ENCODE data around the gene CNNM3. TPM values are rescaled to one million over a fixed set of nuclear protein-coding genes. Genes with fewer than 3 reads are reported as not detected.

CNNM3 gene
- total RNA-seq, result 10 to 100 TPM; 16.3 to 22.2 TPM

- Mint-ChIP-seq H3K9me3 (no peaks in the 10 kb centered on the region), H3K27me3 (no peaks in the 10 kb centered on the region), H3K4me3 (peak within 1 kb of the TSS; percentile 82), H3K27ac (peak within 1 kb of the TSS; percentile 77), H3K4me1 (ENCODE audit: low read depth) (peaks cover 60% of the 10 kb centered on the region), H3K36me3 (peaks cover 4% of the 10 kb centered on the region)
- intact Hi-C loops (cut with micrococcal nuclease), result loop anchor here (1.0 to 5.0 kb wide), 5 partner anchors 10 to 296 kb away; partner anchors contain the start of genes ANKRD36, ANKRD39 and CNNM4
- ChIA-PET CTCF (interaction anchor here (0.8 to 2.3 kb wide), 18 partner anchors 10 to 296 kb away, joined by 3 to 14 read pairs (median 3); partner anchors contain the start of genes ANKRD36, ANKRD39 and CNNM4), POLR2A (interaction anchor here (0.9 to 3.6 kb wide), 8 partner anchors 14 to 272 kb away, joined by 3 to 17 read pairs (median 4); partner anchors contain the start of genes ANKRD39 and CNNM4)
- peak; percentile 97 for DNase-seq
These were observed at the start of gene CNNM3 for GRCh38 chr2:96816127-96816835. Gene CNNM3, plus strand, starts transcription at chr2:96816268. Its CDS starts 10 bp downstream, at chr2:96816278.

DNA sequence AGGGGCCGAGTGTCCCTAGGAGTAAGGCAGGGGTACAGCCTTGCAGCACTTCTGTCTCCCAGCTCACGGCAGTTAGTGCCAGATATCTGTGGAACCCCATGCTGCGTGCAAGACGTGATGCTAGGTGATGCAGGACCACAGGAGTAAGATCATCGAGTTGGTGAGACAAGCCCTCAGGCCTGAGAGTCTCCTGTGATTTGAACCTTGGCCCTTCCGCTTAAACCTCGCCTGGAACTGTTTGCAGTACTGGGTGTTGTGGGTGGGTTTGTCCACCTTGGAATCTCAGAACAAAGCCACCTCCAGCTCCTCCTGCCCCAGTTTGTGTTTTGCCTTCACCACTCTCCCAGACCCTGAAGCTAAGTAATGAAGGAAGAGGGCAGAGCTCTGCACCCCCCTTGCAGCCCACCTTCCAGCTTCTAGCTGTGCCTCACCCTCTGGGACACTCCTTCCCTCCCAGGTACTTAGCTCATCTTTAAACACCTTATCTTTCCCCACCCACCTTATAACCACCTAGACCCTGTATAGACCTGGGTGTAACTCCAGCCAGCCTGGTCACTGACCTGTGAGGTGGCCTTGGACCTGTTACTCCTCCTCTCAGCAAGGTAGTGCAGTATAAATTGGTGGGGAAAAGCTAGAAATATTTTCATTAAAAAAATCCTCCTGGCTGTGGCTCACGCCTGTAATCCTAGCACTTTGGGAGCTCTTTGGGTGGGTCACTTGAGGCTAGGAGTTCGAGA, 48.8 kb upstream of the CNNM3 start:
- Mint-ChIP-seq H3K4me1 (ENCODE audit: low read depth) (peaks cover 32% of the 10 kb centered on the region), H3K36me3 (no peaks in the 10 kb centered on the region), H3K27ac (no peak overlapping the region), H3K27me3 (no peaks in the 10 kb centered on the region), H3K4me3 (no peak overlapping the region), H3K9me3 (no peaks in the 10 kb centered on the region)
- CTCF ChIA-PET, result interaction anchor here (1.0 kb wide), 1 partner anchor 34 kb away, joined by 3 read pairs; no protein-coding TSS in a partner anchor
- POLR2A ChIA-PET, result interaction anchor here (0.6 kb wide), 1 partner anchor 12 kb away, joined by 3 read pairs; no protein-coding TSS in a partner anchor
- no peak for DNase-seq
- intact Hi-C loops (cut with micrococcal nuclease), result no loop called here

DNA sequence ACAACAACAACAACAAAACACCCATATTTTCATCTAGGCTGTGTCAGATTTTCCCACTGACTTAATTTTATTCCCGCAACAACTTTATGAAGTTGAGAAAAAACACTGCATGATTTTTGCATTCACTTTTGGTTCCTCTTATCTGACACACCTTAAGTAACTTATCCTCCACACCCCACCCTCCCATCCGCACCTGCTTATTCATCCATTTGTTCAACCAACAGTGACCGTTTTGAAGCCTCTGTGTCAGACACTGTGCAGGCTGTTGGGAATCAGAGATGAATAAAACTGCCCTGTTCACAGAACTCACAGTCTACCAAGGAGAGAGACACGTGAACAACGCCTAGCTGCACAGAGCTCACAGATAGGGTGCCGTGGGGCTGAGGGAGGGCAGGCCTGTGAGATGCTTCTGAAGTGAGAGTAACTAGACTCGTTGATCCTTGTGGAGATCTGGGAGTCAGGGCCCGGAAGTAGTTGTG, 47.9 kb upstream of the CNNM3 start:
- H3K9me3 Mint-ChIP-seq, result no peaks in the 10 kb centered on the region
- no peak for DNase-seq
- no peak overlapping the region for H3K27ac Mint-ChIP-seq
- no peak overlapping the region for H3K4me3 Mint-ChIP-seq
- ChIA-PET CTCF (no interaction called here), POLR2A (interaction anchor here (0.6 kb wide), 1 partner anchor 11 kb away, joined by 3 read pairs; no protein-coding TSS in a partner anchor)
- no peaks in the 10 kb centered on the region for H3K27me3 Mint-ChIP-seq
- intact Hi-C loops (cut with micrococcal nuclease), result no loop called here
- H3K36me3 Mint-ChIP-seq, result no peaks in the 10 kb centered on the region
- peaks cover 31% of the 10 kb centered on the region for H3K4me1 Mint-ChIP-seq (ENCODE audit: low read depth)

- no peak for DNase-seq
- no peak overlapping the region for H3K4me3 Mint-ChIP-seq
- intact Hi-C loops (cut with micrococcal nuclease), result no loop called here
- no peaks in the 10 kb centered on the region for H3K36me3 Mint-ChIP-seq
- ChIA-PET POLR2A (no interaction called here), CTCF (interaction anchor here (0.6 to 1.0 kb wide), 2 partner anchors 10 to 46 kb away, joined by 3 to 5 read pairs; partner anchors contain the start of gene CNNM3)
- peaks cover 23% of the 10 kb centered on the region for H3K4me1 Mint-ChIP-seq (ENCODE audit: low read depth)
- no peak overlapping the region for H3K27ac Mint-ChIP-seq
- H3K9me3 Mint-ChIP-seq, result no peaks in the 10 kb centered on the region
- no peaks in the 10 kb centered on the region for H3K27me3 Mint-ChIP-seq
These were observed 46.3 kb upstream of the CNNM3 start for GRCh38 chr2:96769814-96770213.

- no peaks in the 10 kb centered on the region for H3K36me3 Mint-ChIP-seq
- no peak overlapping the region for H3K27ac Mint-ChIP-seq
- POLR2A ChIA-PET, result no interaction called here
- intact Hi-C loops (cut with micrococcal nuclease), result no loop called here
- no peak for DNase-seq
- no peak overlapping the region for H3K4me3 Mint-ChIP-seq
- no peaks in the 10 kb centered on the region for H3K9me3 Mint-ChIP-seq
- no peaks in the 10 kb centered on the region for H3K27me3 Mint-ChIP-seq
- CTCF ChIA-PET, result interaction anchor here (1.2 kb wide), 1 partner anchor 9 kb away, joined by 3 read pairs; no protein-coding TSS in a partner anchor
- peaks cover 25% of the 10 kb centered on the region for H3K4me1 Mint-ChIP-seq (ENCODE audit: low read depth)
These were observed 45.4 kb upstream of the CNNM3 start for GRCh38 chr2:96770442-96771202.

- Mint-ChIP-seq H3K27me3 (no peaks in the 10 kb centered on the region), H3K9me3 (no peaks in the 10 kb centered on the region), H3K27ac (no peak overlapping the region), H3K36me3 (no peaks in the 10 kb centered on the region), H3K4me1 (ENCODE audit: low read depth) (peaks cover 18% of the 10 kb centered on the region), H3K4me3 (no peak overlapping the region)
- intact Hi-C loops (cut with micrococcal nuclease), result no loop called here
- POLR2A ChIA-PET, result no interaction called here
- no peak for DNase-seq
- CTCF ChIA-PET, result interaction anchor here (1.2 kb wide), 1 partner anchor 11 kb away, joined by 3 read pairs; no protein-coding TSS in a partner anchor
These were observed 44.1 kb upstream of the CNNM3 start for GRCh38 chr2:96771796-96772618.

DNA sequence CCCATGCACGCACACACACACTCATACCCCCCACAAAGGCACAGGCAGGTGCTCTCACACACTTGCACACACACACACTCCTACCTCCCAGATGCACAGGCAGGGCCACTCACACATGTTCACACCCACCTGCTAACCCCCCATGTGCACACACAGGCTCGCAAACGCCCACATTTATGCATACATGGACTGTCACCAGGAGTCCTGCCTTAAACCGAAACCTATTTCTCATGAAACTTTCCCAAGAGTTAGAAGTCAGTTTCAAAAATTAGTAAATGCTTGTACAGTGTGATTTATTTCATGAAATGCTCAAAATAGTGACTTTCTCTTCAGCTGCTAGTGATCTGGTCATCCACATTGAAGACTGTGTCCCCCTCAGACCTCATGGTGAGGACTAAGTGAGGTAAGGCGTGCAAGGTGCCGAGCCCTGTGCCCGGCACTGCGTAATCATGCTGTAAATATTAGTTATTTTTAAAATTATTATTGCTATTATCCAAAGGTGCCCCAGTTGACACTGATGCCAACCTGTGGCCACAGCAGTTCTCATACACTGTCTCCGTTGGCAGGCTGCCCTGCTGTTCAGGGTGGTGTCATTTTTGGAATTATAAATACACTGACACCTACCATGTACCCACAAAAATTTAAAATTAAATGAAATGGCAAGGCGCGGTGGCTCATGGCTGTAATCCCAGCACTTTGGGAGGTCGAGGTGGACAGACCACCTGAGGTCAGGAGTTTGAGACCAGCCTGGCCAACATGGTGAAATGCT, 43.0 kb upstream of the CNNM3 start:
- H3K4me3 Mint-ChIP-seq, result peak overlapping the region; percentile 29
- H3K4me1 Mint-ChIP-seq (ENCODE audit: low read depth), result peaks cover 18% of the 10 kb centered on the region
- H3K36me3 Mint-ChIP-seq, result no peaks in the 10 kb centered on the region
- peak overlapping the region; percentile 1 for H3K27ac Mint-ChIP-seq
- DNase-seq, result peak; percentile 63
- intact Hi-C loops (cut with micrococcal nuclease), result no loop called here
- no peaks in the 10 kb centered on the region for H3K9me3 Mint-ChIP-seq
- POLR2A ChIA-PET, result interaction anchor here (0.8 to 1.7 kb wide), 2 partner anchors 12 to 43 kb away, joined by 5 read pairs; partner anchors contain the start of genes CNNM3 and CNNM4
- CTCF ChIA-PET, result interaction anchor here (0.7 to 3.8 kb wide), 7 partner anchors 9 to 85 kb away, joined by 3 to 28 read pairs (median 4); partner anchors contain the start of genes ANKRD39, CNNM3 and CNNM4
- H3K27me3 Mint-ChIP-seq, result no peaks in the 10 kb centered on the region

- DNase-seq, result peak; percentile 65
- ChIA-PET POLR2A (interaction anchor here (0.6 to 1.7 kb wide), 3 partner anchors 13 to 84 kb away, joined by 3 to 5 read pairs (median 5); partner anchors contain the start of genes CNNM3 and CNNM4), CTCF (interaction anchor here (0.7 to 3.8 kb wide), 9 partner anchors 10 to 220 kb away, joined by 3 to 28 read pairs (median 4); partner anchors contain the start of genes ANKRD39, CNNM3 and CNNM4)
- intact Hi-C loops (cut with micrococcal nuclease), result loop anchor here (1.0 kb wide), 1 partner anchor 41 kb away; no protein-coding TSS in a partner anchor
- peak overlapping the region; percentile 62 for H3K4me3 Mint-ChIP-seq
- H3K27ac Mint-ChIP-seq, result no peak overlapping the region
- H3K27me3 Mint-ChIP-seq, result no peaks in the 10 kb centered on the region
- no peaks in the 10 kb centered on the region for H3K36me3 Mint-ChIP-seq
- H3K9me3 Mint-ChIP-seq, result no peaks in the 10 kb centered on the region
- peaks cover 18% of the 10 kb centered on the region for H3K4me1 Mint-ChIP-seq (ENCODE audit: low read depth)
These were observed 42.1 kb upstream of the CNNM3 start for GRCh38 chr2:96773922-96774321.

DNA sequence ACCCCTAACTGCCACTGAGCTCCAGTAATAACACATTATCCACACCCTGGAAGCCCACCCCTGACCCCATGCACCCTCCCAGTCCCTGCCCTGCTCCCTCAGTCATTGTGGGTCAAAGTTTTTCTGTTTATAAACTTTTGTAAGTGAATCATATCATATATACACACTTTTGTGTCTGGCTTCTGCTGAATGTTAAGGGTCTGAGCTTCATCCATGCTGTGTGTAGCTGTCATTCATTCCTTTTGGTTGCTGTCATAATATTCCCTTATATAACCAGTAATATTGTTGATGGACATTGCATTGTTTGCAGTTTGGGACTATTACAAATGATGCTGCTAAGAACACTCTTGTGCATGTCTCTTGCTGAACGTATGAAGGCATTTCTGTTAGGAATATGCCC, 40.9 kb upstream of the CNNM3 start:
- no peaks in the 10 kb centered on the region for H3K36me3 Mint-ChIP-seq
- H3K4me1 Mint-ChIP-seq (ENCODE audit: low read depth), result peaks cover 18% of the 10 kb centered on the region
- intact Hi-C loops (cut with micrococcal nuclease), result no loop called here
- H3K9me3 Mint-ChIP-seq, result no peaks in the 10 kb centered on the region
- DNase-seq, result no peak
- no peak overlapping the region for H3K27ac Mint-ChIP-seq
- ChIA-PET POLR2A (no interaction called here), CTCF (interaction anchor here (1.0 to 3.8 kb wide), 5 partner anchors 11 to 181 kb away, joined by 3 to 28 read pairs (median 10); partner anchors contain the start of gene CNNM4)
- H3K27me3 Mint-ChIP-seq, result no peaks in the 10 kb centered on the region
- no peak overlapping the region for H3K4me3 Mint-ChIP-seq

DNA sequence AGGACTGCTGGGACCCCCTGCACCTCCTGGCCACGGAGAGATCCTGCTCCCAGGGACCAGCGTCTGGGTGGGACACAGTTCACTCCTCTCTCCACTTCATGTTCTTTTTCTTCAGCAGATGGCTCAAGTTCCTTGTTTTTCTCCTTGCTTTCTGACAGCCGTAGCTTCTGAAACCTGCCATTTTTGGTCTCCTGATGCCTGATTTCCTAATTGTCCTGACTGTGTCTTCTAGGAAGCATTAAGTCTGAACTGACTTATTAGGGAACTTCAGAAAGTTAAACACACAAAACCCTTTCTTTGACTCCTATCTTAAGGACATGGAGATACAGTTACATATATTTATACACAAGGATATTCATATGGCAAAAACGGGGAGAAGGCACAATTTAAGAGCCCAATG, 32.7 kb upstream of the CNNM3 start:
- Mint-ChIP-seq H3K4me1 (ENCODE audit: low read depth) (peaks cover 4% of the 10 kb centered on the region), H3K27me3 (no peaks in the 10 kb centered on the region), H3K27ac (no peak overlapping the region), H3K4me3 (no peak overlapping the region), H3K36me3 (no peaks in the 10 kb centered on the region), H3K9me3 (no peaks in the 10 kb centered on the region)
- no peak for DNase-seq
- ChIA-PET CTCF (interaction anchor here (0.6 to 1.1 kb wide), 2 partner anchors 20 to 258 kb away, joined by 3 read pairs; no protein-coding TSS in a partner anchor), POLR2A (no interaction called here)
- intact Hi-C loops (cut with micrococcal nuclease), result no loop called here

Measured in activated CD4-positive, alpha-beta memory T cell treated with anti-CD3 and anti-CD28 coated beads for 36 hours (primary cell).